Skeletal muscle satellite cell (primary cell): ENCODE results near the gene ENTPD8.

Source experiments
- H3K27me3 ChIP-seq: 2 replicates; pipeline ENCODE4 v1.7.0; 2013; ENCODE audit warnings: low read length; ENCODE audit not compliant: control insufficient read depth, insufficient read depth
- H3K36me3 ChIP-seq: 2 replicates; pipeline ENCODE4 v1.7.0; 2013; ENCODE audit warnings: mild to moderate bottlenecking, control low read depth, low read length; ENCODE audit not compliant: insufficient read depth
- H3K4me1 ChIP-seq: 2 replicates; pipeline ENCODE4 v1.7.0; 2013; ENCODE audit warnings: low read length; ENCODE audit not compliant: control insufficient read depth, insufficient read depth
- H3K4me2 ChIP-seq: 2 replicates; pipeline ENCODE4 v1.7.0; 2013; ENCODE audit warnings: mild to moderate bottlenecking, low read length
- H3K4me3 ChIP-seq: 2 replicates; pipeline ENCODE4 v1.7.0; 2013; ENCODE audit warnings: low read length
- H3K9ac ChIP-seq: 2 replicates; pipeline ENCODE4 v1.7.0; 2013; ENCODE audit warnings: mild to moderate bottlenecking, low read depth, low read length, moderate library complexity
- H3K9me3 ChIP-seq: replicated peaks from 2 replicates; pipeline ENCODE4 v1.7.0; 2013; ENCODE audit warnings: mild to moderate bottlenecking, control low read depth, low read length

Gene ENTPD8

DNA sequence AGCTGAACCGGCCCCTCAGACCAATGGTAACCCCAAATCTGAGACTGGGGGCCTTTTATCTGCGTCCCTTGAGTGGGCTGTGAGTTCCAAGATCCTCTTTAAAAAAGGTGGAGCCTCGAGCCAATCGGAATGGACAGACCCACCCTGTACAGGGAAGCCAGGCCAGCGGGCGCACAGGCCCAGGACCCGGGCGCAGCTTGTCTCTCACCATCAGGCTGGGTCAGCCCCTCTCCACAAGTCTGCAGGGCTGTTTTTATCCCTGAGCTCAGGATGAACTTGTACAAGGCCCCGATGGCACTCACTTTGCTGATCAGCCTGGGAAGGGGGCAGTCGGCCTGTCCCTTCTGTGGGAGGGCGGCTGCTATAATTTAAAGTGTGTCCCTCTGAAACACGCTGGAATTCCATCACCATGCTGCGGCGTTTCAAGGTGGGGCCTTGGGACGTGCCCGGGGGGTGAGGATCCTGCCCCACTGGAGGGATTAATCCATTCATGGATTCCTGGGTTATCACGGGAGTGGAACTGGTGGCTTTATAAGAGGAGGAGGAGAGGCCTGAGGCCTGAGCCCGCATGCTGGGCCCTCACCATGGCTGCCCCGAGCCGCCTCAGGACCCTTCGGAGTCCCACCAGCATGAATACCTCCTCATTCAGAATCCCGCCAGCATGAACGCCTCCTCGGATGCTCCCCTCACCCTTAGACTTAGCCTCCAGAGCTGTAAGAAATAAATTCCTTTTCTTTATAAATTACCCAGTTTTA, 32.3 kb downstream of the ENTPD8 start:
- Histone ChIP-seq H3K9me3 (no peaks in the 10 kb centered on the region), H3K36me3 (no peaks in the 10 kb centered on the region), H3K4me1 (peaks cover 41% of the 10 kb centered on the region), H3K4me3 (no peak overlapping the region), H3K4me2 (no peak overlapping the region), H3K27me3 (no peaks in the 10 kb centered on the region), H3K9ac (no peak overlapping the region)

DNA sequence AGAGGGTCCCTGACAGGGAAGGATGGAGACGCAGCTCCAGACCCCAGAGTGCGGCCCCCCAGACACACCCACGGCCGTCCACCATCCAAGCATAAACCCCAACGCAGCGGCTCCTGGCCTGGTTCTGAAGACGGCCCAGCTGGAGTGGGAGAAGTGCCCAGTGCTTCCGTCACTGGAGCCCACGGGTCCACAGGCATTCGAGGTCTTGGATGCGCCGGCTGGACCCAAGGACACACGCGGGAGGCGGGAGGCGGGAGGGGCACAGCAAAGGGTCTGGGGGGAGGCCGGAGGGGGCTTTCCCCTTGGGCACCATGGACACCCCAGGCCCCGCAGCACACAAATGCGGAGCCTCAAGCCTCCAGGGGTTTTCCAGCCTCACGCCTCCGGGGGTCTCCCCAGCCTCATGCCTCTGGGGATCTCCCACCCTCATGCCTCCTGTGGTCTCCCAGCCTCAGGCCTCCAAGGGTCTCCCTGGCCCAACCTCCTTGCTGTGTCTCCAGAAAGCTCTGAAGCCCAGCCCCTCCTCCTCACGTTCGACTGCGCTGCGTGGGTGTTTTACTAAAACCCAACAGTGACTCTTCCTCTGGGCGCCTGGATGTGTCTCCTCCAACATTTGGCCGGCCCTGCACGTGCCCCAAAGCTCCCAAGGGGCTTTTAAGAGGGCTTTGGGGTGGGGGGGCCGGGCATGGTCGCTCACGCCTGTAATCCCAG, 33.4 kb downstream of the ENTPD8 start:
- Histone ChIP-seq H3K4me2 (peak overlapping the region; percentile 91), H3K4me1 (peaks cover 38% of the 10 kb centered on the region), H3K4me3 (peak overlapping the region; percentile 66), H3K36me3 (no peaks in the 10 kb centered on the region), H3K27me3 (no peaks in the 10 kb centered on the region), H3K9me3 (no peaks in the 10 kb centered on the region), H3K9ac (peak overlapping the region; percentile 66)

DNA sequence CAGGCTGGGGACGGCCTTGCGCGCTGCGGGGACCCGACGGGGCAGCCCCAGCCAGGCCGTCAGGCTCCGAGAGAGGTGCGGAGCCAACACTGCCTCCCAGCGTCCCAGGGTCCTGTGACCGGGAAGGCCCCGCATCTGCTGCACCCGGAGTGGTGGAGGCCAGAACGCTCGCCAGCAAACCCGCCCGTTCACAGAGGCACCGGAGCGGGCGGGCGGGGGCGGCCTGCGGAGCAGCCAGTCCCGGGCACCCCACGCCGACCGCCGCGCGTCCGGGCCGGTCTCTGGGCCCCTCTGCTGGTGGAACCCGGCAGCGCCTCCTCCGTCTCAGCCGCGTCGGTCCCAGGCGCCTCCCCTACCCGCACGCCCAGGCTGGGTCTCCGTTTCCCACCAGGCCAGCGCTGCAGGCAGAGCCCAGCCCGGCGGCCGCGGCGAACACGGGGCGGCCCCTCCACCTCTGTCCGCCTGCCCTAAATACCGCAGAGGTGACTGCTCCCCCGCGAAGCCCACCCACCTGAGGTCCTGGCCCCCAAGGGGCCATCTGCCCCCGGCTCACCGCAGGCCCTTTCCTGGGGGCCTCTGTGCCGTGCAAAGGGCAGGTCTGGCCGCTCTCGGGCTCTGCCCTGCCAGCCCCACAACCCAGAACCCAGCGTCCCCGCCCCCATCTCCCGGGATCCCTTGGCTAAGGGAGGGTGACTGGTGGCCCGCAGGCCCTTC, 34.1 kb downstream of the ENTPD8 start:
- H3K9ac ChIP-seq: peak overlapping the region; percentile 66
- peak overlapping the region; percentile 66 for H3K4me3 ChIP-seq

GRCh38 chr9:137406085-137406760, 34.9 kb downstream of the ENTPD8 start:
- Histone ChIP-seq H3K4me3 (no peak overlapping the region), H3K4me1 (peaks cover 24% of the 10 kb centered on the region), H3K4me2 (peak overlapping the region; percentile 15), H3K9ac (no peak overlapping the region), H3K9me3 (no peaks in the 10 kb centered on the region), H3K36me3 (no peaks in the 10 kb centered on the region), H3K27me3 (no peaks in the 10 kb centered on the region)

More for the DNA sequence above, 34.1 kb downstream of the ENTPD8 start:
- no peaks in the 10 kb centered on the region for H3K9me3 ChIP-seq
- H3K36me3 ChIP-seq: no peaks in the 10 kb centered on the region
- peak overlapping the region; percentile 91 for H3K4me2 ChIP-seq
- no peaks in the 10 kb centered on the region for H3K27me3 ChIP-seq
- peaks cover 31% of the 10 kb centered on the region for H3K4me1 ChIP-seq

GRCh38 chr9:137405677-137406081, 35.5 kb downstream of the ENTPD8 start:
- H3K4me3 ChIP-seq: no peak overlapping the region
- no peaks in the 10 kb centered on the region for H3K9me3 ChIP-seq
- H3K4me1 ChIP-seq: peaks cover 19% of the 10 kb centered on the region
- H3K36me3 ChIP-seq: no peaks in the 10 kb centered on the region
- no peaks in the 10 kb centered on the region for H3K27me3 ChIP-seq
- no peak overlapping the region for H3K9ac ChIP-seq
- H3K4me2 ChIP-seq: no peak overlapping the region

DNA sequence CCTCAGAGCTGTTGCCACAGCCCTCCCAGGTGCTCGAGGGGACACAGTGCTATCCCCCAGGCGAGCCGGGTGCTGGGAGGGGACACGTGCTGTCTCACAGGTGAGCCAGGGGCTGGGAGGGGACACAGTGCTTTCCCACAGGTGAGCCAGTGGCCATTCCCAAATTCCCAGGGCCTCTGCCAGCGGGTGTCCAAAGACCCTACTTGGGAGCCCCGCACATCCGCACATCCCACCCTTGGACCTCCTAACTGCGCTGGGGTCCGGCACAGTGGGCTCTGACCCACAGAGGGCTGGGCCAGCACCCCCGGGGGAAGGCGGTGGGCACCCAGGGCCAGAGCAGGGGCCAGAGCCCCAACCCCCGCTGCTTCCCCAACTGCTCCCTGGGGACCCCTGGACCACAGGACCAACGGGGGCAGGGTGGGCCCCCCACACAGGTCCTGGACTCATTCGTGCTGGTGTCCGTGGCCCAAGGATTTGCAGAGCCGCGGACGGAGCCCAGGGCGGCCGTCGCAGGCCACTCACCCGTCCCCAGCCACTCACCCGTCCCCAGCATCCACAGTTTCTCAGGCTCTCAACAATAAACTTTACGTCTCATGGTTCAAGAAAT, 36.1 kb downstream of the ENTPD8 start:
- H3K4me1 ChIP-seq: peaks cover 15% of the 10 kb centered on the region
- H3K9me3 ChIP-seq: no peaks in the 10 kb centered on the region
- no peak overlapping the region for H3K4me2 ChIP-seq
- H3K36me3 ChIP-seq: no peaks in the 10 kb centered on the region
- H3K4me3 ChIP-seq: no peak overlapping the region
- H3K9ac ChIP-seq: no peak overlapping the region
- H3K27me3 ChIP-seq: no peaks in the 10 kb centered on the region

DNA sequence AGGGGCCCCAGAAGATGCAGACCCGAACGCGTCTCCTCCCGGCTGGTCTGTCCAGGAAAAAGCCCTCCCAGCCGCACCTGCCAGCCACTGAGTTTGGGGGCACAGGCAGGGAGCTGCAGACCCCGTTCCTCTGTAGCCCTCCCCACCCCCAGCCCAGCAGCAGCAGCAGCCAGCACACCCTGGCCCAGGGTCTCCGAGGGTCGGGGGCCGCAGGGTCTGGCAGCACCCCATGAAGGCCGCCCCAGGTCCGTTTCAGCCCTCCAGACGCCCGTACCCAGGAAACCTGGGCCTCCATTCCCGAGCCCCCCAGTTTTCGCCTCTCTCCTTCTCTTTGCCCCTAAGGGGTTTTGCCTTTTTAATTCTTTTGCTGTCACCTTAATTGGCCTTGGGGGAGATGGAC, 37.9 kb downstream of the ENTPD8 start:
- Histone ChIP-seq H3K9me3 (no peaks in the 10 kb centered on the region), H3K4me2 (no peak overlapping the region), H3K4me3 (no peak overlapping the region), H3K4me1 (peaks cover 15% of the 10 kb centered on the region), H3K9ac (no peak overlapping the region), H3K27me3 (no peaks in the 10 kb centered on the region), H3K36me3 (no peaks in the 10 kb centered on the region)

GRCh38 chr9:137402746-137403145, 38.4 kb downstream of the ENTPD8 start:
- Histone ChIP-seq H3K4me1 (peaks cover 12% of the 10 kb centered on the region), H3K9ac (no peak overlapping the region), H3K4me2 (no peak overlapping the region), H3K9me3 (no peaks in the 10 kb centered on the region), H3K4me3 (no peak overlapping the region), H3K27me3 (no peaks in the 10 kb centered on the region), H3K36me3 (no peaks in the 10 kb centered on the region)

DNA sequence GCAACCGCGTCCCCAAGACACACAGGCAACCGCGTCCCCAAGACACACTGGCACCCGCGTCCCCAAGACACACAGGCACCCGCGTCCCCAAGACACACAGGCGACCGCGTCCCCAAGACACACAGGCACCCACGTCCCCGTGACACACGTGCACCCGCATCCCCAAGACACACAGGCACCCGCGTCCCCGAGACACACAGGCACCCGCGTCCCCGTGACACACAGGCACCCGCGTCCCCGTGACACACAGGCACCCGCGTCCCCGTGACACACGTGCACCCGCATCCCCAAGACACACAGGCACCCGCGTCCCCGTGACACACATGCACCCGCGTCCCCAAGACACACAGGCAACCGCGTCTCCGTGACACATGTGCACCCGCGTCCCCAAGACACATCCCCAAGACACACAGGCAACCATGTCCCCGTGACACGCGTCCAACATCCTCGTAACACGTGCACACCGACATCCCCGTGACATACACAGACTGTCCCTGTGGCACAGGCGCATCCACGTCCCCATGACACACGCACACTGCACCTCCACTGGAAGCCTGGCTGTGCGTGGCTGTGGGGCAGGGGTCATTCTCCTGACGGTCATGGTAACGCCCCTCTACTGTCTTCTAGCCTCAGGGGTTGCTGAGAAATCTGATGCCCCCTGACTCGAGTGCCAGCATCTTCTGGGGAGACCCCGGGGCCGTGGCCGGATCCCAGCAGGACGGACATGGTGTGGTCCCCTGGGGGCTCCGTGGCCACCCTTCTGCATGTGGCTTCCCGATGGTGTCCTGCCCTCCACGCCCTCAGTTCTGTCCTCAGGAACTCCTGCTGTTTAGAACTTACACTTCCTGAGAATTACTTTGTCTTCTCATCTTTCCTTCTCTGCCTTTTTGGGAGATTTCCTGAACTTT, 42.3 kb downstream of the ENTPD8 start:
- Histone ChIP-seq H3K36me3 (no peaks in the 10 kb centered on the region), H3K4me2 (no peak overlapping the region)

DNA sequence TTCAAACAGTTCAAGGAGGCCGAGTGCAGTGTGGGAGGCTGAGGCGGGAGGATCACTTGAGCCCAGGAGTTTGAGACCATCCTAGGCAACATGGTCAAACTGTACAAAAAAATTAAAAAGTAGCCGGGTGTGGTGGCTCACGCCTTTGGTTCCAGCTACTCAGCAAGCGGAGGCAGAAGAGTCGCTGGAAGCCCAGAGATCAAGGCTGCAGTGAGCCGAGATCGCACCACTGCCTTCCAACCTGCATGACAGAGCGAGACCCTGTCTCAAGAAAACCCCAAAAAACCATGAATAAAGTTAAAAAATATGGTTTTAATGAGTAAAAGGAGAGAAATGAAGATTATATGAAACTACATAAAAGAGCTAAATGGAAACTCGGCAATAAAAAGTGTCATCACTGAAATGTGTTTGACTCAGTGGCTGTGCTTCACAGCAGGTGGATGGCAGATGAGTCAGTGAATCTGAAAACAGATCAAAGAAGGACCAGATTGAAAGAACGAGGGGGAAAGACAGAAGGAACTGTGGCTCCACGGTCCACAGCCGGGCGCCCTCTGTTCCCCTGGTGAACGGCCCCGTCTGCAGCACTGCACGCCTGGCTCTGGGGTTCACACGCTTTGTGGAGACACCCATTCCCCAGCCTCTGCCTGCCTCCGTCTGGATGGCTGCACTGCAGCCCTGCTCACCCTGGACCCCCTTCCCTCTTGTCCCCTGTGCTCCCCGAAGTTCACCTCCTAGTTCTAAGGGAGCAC, 43.3 kb downstream of the ENTPD8 start:
- Histone ChIP-seq H3K27me3 (no peaks in the 10 kb centered on the region), H3K9ac (no peak overlapping the region), H3K4me3 (no peak overlapping the region), H3K9me3 (no peaks in the 10 kb centered on the region), H3K4me2 (no peak overlapping the region), H3K4me1 (no peaks in the 10 kb centered on the region), H3K36me3 (no peaks in the 10 kb centered on the region)

More for the DNA sequence above, 42.3 kb downstream of the ENTPD8 start:
- Histone ChIP-seq H3K9ac (no peak overlapping the region), H3K27me3 (no peaks in the 10 kb centered on the region), H3K4me3 (no peak overlapping the region), H3K4me1 (no peaks in the 10 kb centered on the region), H3K9me3 (no peaks in the 10 kb centered on the region)
